Caco-2 (cell line): ENCODE measurements around the gene OTUD1. TPM values are rescaled to one million over a fixed set of nuclear protein-coding genes. Genes with fewer than 3 reads are reported as not detected.

ENCODE experiments used
- BruUV-seq: library from RNA; stranded (reverse); fragments of 400-500 nt; replicated peaks from 2 replicates; lab custom pipeline; 2021; lab: Mats Ljungman, UMichigan
- CTCF ChIA-PET: fragments of 300-600 bp; sonication (Branson Sonifier 250); formaldehyde crosslinking; loops from one replicate; lab custom pipeline; 2022; ENCODE audit warnings: antibody characterized with exemption; lab: Charles Lee
- POLR2A ChIA-PET: fragments of 300-600 bp; sonication (Branson Sonifier 250); formaldehyde crosslinking; loops from one replicate; lab custom pipeline; 2022; ENCODE audit warnings: antibody characterized with exemption; lab: Charles Lee
- DNase-seq, 2 experiments: peaks; one replicate each; pipeline versions ENCODE4 v3.0.0 to v3.0.0-alpha.2; 2020 to 2022
- H3K27me3 ChIP-seq: replicated peaks from 2 replicates; pipeline ENCODE4 v1.6.0; 2011; ENCODE audit warnings: low read length; ENCODE audit not compliant: control insufficient read depth, insufficient read depth
- H3K36me3 ChIP-seq: 2 replicates; pipeline ENCODE4 v1.5.1; 2011; ENCODE audit warnings: low read length; ENCODE audit not compliant: control insufficient read depth, insufficient read depth
- H3K4me1 ChIP-seq: fragments of 250-450 bp; sonication (Bioruptor Pico); 2 replicates; pipeline ENCODE4 v1.5.1; 2020; ENCODE audit warnings: mild to moderate bottlenecking
- H3K4me3 ChIP-seq: 2 replicates; pipeline ENCODE4 v1.5.1; 2011; ENCODE audit warnings: low read depth, mild to moderate bottlenecking, control low read depth, low read length
- H3K9me3 ChIP-seq: fragments of 250-450 bp; sonication (Bioruptor Pico); 2 replicates; pipeline ENCODE4 v1.5.1; 2020; ENCODE audit warnings: mild to moderate bottlenecking, moderate library complexity
- H3K27ac Mint-ChIP-seq: one replicate; pipeline ENCODE4 v1.8.0; 2022; ENCODE audit warnings: mixed read lengths; ENCODE audit not compliant: unreplicated experiment
- H3K27me3 Mint-ChIP-seq: one replicate; pipeline ENCODE4 v1.8.0; 2022; ENCODE audit warnings: mixed read lengths; ENCODE audit not compliant: insufficient read depth, unreplicated experiment
- H3K36me3 Mint-ChIP-seq: one replicate; pipeline ENCODE4 v1.8.0; 2022; ENCODE audit warnings: mild to moderate bottlenecking, mixed read lengths; ENCODE audit not compliant: insufficient read depth, unreplicated experiment
- H3K4me1 Mint-ChIP-seq: one replicate; pipeline ENCODE4 v1.8.0; 2022; ENCODE audit warnings: low read depth, mixed read lengths; ENCODE audit not compliant: unreplicated experiment
- H3K4me3 Mint-ChIP-seq: one replicate; pipeline ENCODE4 v1.8.0; 2022; ENCODE audit warnings: mild to moderate bottlenecking, moderate library complexity, mixed read lengths; ENCODE audit not compliant: unreplicated experiment
- H3K9me3 Mint-ChIP-seq: one replicate; pipeline ENCODE4 v1.8.0; 2022; ENCODE audit warnings: mixed read lengths; ENCODE audit not compliant: unreplicated experiment
- CTCF ChIP-seq, 2 experiments: fragments of 200-600 bp in 1 of 2; IDR thresholded peaks; 1 replicate in 1 of 2; 2 replicates in 1 of 2; pipeline versions ENCODE4 v1.5.1 to v1.8.0; 2011 to 2022; ENCODE audit warnings: antibody characterized with exemption in 1 of 2, control low read depth in 1 of 2, inconsistent platforms in 1 of 2, low read depth in 1 of 2, low read length in 1 of 2, mild to moderate bottlenecking in 1 of 2, moderate library complexity in 1 of 2; ENCODE audit not compliant: insufficient read depth in 1 of 2, severe bottlenecking in 1 of 2, unreplicated experiment in 1 of 2
- intact Hi-C: fragments of 100-400 bp; cut with micrococcal nuclease; formaldehyde crosslinking; loops from one replicate; pipeline ENCODE4 v1.10.0; 2022; ENCODE audit not compliant: unreplicated experiment
- total RNA-seq: library from RNA; stranded (reverse); gene quantifications from 2 replicates; pipeline ENCODE4 v1.2.3, GENCODE V29; 2022

OTUD1 gene
- total RNA-seq, 1 experiment from 2014 or later: 10.7 TPM

DNA sequence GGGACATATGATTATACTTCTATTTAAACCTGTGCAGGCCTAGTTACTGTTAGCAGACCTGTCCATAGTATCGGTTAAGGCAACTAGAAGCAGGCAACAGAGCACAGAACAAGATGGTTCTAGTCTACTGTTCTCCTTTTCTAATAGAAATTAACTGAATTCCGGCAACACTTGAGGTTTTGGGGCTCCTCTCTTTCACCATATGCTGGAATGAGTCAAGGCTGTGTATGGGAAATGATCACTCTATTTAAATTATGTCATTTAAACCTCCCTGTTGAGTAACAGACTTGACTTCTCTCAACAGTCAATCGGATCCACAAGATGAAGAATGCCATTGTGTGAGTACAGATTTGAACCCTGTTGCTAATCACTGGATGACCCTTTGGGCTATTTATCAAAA is 6.2 kb upstream of the OTUD1 start:
- H3K9me3 Mint-ChIP-seq: no peaks in the 10 kb centered on the region
- H3K36me3 Mint-ChIP-seq: no peaks in the 10 kb centered on the region
- POLR2A ChIA-PET: no interaction called here
- no peaks in the 10 kb centered on the region for H3K4me1 ChIP-seq
- no peaks in the 10 kb centered on the region for H3K36me3 ChIP-seq
- H3K4me1 Mint-ChIP-seq: no peaks in the 10 kb centered on the region
- intact Hi-C loops: no loop called here
- no peak overlapping the region for H3K27ac Mint-ChIP-seq
- DNase-seq: no peak
- BruUV-seq: no TSS peak
- H3K4me3 ChIP-seq: no peak overlapping the region
- no peak for TF ChIP-seq CTCF (IDR thresholded peaks at IDR 0.05; ENCODE audit: insufficient read depth in 1 of 2, low read depth in 1 of 2, low read length in 1 of 2, severe bottlenecking in 1 of 2, unreplicated experiment in 1 of 2)
- CTCF ChIA-PET: no interaction called here
- H3K27me3 Mint-ChIP-seq: peaks cover 7% of the 10 kb centered on the region
- no peaks in the 10 kb centered on the region for H3K9me3 ChIP-seq
- no peaks in the 10 kb centered on the region for H3K27me3 ChIP-seq
- no peak overlapping the region for H3K4me3 Mint-ChIP-seq

GRCh38 chr10:23433701-23434100 is 5.2 kb upstream of the OTUD1 start:
- H3K9me3 Mint-ChIP-seq: no peaks in the 10 kb centered on the region
- Histone ChIP-seq H3K36me3 (no peaks in the 10 kb centered on the region), H3K9me3 (no peaks in the 10 kb centered on the region), H3K4me1 (no peaks in the 10 kb centered on the region), H3K27me3 (no peaks in the 10 kb centered on the region), H3K4me3 (no peak overlapping the region)
- peaks cover 8% of the 10 kb centered on the region for H3K4me1 Mint-ChIP-seq
- H3K27me3 Mint-ChIP-seq: peaks cover 4% of the 10 kb centered on the region
- no peak overlapping the region for H3K4me3 Mint-ChIP-seq
- no TSS peak for BruUV-seq
- ChIA-PET CTCF (no interaction called here), POLR2A (no interaction called here)
- no peak for DNase-seq
- H3K36me3 Mint-ChIP-seq: peaks cover 5% of the 10 kb centered on the region
- H3K27ac Mint-ChIP-seq: no peak overlapping the region
- intact Hi-C loops: no loop called here
- no peak for TF ChIP-seq CTCF (IDR thresholded peaks at IDR 0.05; ENCODE audit: insufficient read depth in 1 of 2, low read depth in 1 of 2, low read length in 1 of 2, severe bottlenecking in 1 of 2, unreplicated experiment in 1 of 2)

DNA sequence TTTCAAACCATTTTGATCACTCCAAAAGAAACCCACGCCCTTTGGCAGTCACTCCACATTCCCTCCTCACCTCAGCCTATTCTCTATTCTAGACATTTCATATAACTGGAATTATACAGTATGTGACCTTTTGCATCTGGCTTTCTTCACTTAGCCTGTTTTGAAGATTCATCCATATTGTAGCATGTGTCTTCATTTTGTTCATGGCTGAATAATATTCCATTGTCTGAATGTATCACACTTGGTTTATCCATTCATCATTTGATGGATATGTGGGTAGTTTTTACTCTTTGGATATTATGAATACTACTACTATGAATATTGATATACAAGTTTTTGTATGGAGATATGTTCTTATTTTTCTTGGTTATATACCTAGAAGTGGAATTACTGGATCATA is 3.5 kb upstream of the OTUD1 start:
- Mint-ChIP-seq H3K4me1 (peaks cover 8% of the 10 kb centered on the region), H3K36me3 (peaks cover 6% of the 10 kb centered on the region), H3K9me3 (no peaks in the 10 kb centered on the region), H3K4me3 (no peak overlapping the region), H3K27ac (no peak overlapping the region), H3K27me3 (peaks cover 4% of the 10 kb centered on the region)
- ChIA-PET CTCF (no interaction called here), POLR2A (no interaction called here)
- intact Hi-C loops: loop anchor here (5.0 kb wide), 1 partner anchor 338 kb away; the partner anchor contains the start of gene MSRB2
- no TSS peak for BruUV-seq
- Histone ChIP-seq H3K27me3 (no peaks in the 10 kb centered on the region), H3K4me1 (peaks cover 2% of the 10 kb centered on the region; the same call in 1 of the 2 replicates), H3K9me3 (no peaks in the 10 kb centered on the region), H3K4me3 (no peak overlapping the region), H3K36me3 (no peaks in the 10 kb centered on the region)
- TF ChIP-seq CTCF (IDR thresholded peaks at IDR 0.05; ENCODE audit: insufficient read depth in 1 of 2, low read depth in 1 of 2, low read length in 1 of 2, severe bottlenecking in 1 of 2, unreplicated experiment in 1 of 2): no peak
- no peak for DNase-seq
